ENCODE measurements around the gene PIEZO1. TPM values are rescaled to one million over a fixed set of nuclear protein-coding genes. Genes with fewer than 3 reads are reported as not detected.

The PIEZO1 gene
- total RNA-seq, 1 donor from 2014 or later: 208 TPM

DNA sequence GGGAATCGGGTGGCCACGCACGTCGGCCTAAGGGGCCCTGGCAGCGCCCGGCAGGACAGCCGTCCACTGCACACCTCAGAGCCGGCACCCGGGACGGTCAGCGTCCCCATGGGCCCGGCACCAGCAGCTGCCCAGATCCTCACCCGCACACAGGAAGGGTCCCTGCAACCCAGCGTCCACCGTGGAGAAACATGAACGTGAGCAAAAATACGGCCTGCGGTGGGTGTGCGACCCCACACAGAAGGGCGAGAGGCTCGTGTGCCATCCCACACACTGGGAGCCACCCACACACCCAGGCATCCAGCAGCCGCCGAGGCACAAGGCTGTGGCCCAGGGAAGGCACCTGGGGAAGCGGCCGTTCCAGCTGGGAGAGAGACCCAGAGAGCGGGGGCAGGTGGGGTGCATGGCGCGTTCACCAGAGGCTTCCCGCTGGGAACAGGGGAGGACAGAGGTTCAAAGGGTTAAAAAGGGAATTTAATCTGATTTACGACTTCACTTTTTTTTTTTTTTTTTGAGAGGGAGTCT, 6.4 kb downstream of the PIEZO1 start:
- Mint-ChIP-seq H3K27ac (ENCODE audit: unreplicated experiment) (no peak overlapping the region), H3K27me3 (ENCODE audit: low read depth) (no peaks in the 10 kb centered on the region), H3K4me1 (ENCODE audit: low read depth) (peaks cover 80% of the 10 kb centered on the region), H3K36me3 (ENCODE audit: low read depth) (no peaks in the 10 kb centered on the region), H3K9me3 (ENCODE audit: low read depth) (no peaks in the 10 kb centered on the region), H3K4me3 (ENCODE audit: unreplicated experiment) (no peak overlapping the region)
- DNase-seq (ENCODE audit: low spot score): no peak
- TF ChIP-seq, protein P1, sequence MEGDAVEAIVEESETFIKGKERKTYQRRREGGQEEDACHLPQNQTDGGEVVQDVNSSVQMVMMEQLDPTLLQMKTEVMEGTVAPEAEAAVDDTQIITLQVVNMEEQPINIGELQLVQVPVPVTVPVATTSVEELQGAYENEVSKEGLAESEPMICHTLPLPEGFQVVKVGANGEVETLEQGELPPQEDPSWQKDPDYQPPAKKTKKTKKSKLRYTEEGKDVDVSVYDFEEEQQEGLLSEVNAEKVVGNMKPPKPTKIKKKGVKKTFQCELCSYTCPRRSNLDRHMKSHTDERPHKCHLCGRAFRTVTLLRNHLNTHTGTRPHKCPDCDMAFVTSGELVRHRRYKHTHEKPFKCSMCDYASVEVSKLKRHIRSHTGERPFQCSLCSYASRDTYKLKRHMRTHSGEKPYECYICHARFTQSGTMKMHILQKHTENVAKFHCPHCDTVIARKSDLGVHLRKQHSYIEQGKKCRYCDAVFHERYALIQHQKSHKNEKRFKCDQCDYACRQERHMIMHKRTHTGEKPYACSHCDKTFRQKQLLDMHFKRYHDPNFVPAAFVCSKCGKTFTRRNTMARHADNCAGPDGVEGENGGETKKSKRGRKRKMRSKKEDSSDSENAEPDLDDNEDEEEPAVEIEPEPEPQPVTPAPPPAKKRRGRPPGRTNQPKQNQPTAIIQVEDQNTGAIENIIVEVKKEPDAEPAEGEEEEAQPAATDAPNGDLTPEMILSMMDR (IDR thresholded peaks at IDR 0.05): no peak

- H3K9me3 Mint-ChIP-seq (ENCODE audit: low read depth): no peaks in the 10 kb centered on the region
- H3K36me3 Mint-ChIP-seq (ENCODE audit: low read depth): no peaks in the 10 kb centered on the region
- TF ChIP-seq, protein P1 (IDR thresholded peaks at IDR 0.05): no peak
- H3K27ac Mint-ChIP-seq (ENCODE audit: unreplicated experiment): no peak overlapping the region
- H3K27me3 Mint-ChIP-seq (ENCODE audit: low read depth): no peaks in the 10 kb centered on the region
- H3K4me3 Mint-ChIP-seq (ENCODE audit: unreplicated experiment): no peak overlapping the region
- peaks cover 80% of the 10 kb centered on the region for H3K4me1 Mint-ChIP-seq (ENCODE audit: low read depth)
- no peak for DNase-seq (ENCODE audit: low spot score)
Observed at GRCh38 chr16:88778271-88778525, 6.8 kb downstream of the PIEZO1 start.

- Mint-ChIP-seq H3K27ac (ENCODE audit: unreplicated experiment) (no peak overlapping the region), H3K36me3 (ENCODE audit: low read depth) (no peaks in the 10 kb centered on the region), H3K27me3 (ENCODE audit: low read depth) (no peaks in the 10 kb centered on the region), H3K4me3 (ENCODE audit: unreplicated experiment) (no peak overlapping the region), H3K9me3 (ENCODE audit: low read depth) (no peaks in the 10 kb centered on the region), H3K4me1 (ENCODE audit: low read depth) (peaks cover 80% of the 10 kb centered on the region)
- DNase-seq (ENCODE audit: low spot score): no peak
- TF ChIP-seq, protein P1 (IDR thresholded peaks at IDR 0.05): no peak
Observed at GRCh38 chr16:88777471-88778270, 7.3 kb downstream of the PIEZO1 start.

DNA sequence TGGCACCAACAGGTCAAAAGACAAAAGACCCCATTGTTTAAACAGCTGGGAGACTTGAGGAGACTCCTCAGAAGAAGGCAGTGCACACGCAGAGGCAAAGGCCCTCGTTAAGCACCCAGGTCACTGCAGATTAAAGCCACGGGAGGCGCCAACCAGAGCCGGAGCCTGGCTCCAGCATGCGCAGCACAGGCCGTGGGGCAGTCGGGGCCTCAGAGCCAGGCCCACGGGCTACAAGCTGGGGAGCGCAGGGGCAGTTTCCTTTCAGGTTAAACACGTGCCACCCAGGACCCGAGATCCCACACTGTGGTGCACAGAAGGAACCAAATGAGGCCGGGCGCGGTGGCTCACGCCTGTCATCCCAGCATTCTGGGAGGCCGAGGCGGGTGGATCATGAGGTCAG, 9.2 kb downstream of the PIEZO1 start:
- H3K4me1 Mint-ChIP-seq (ENCODE audit: low read depth): peaks cover 76% of the 10 kb centered on the region
- DNase-seq (ENCODE audit: low spot score): no peak
- no peak overlapping the region for H3K4me3 Mint-ChIP-seq (ENCODE audit: unreplicated experiment)
- TF ChIP-seq, protein P1 (IDR thresholded peaks at IDR 0.05): no peak
- H3K27me3 Mint-ChIP-seq (ENCODE audit: low read depth): no peaks in the 10 kb centered on the region
- H3K27ac Mint-ChIP-seq (ENCODE audit: unreplicated experiment): no peak overlapping the region
- H3K9me3 Mint-ChIP-seq (ENCODE audit: low read depth): no peaks in the 10 kb centered on the region
- no peaks in the 10 kb centered on the region for H3K36me3 Mint-ChIP-seq (ENCODE audit: low read depth)

- H3K4me1 Mint-ChIP-seq (ENCODE audit: low read depth): peaks cover 76% of the 10 kb centered on the region
Observed at GRCh38 chr16:88774544-88775393, 10.3 kb downstream of the PIEZO1 start.

More at GRCh38 chr16:88774544-88775393, 10.3 kb downstream of the PIEZO1 start:
- Mint-ChIP-seq H3K9me3 (ENCODE audit: low read depth) (no peaks in the 10 kb centered on the region), H3K27ac (ENCODE audit: unreplicated experiment) (no peak overlapping the region), H3K4me3 (ENCODE audit: unreplicated experiment) (no peak overlapping the region), H3K27me3 (ENCODE audit: low read depth) (no peaks in the 10 kb centered on the region), H3K36me3 (ENCODE audit: low read depth) (no peaks in the 10 kb centered on the region)
- TF ChIP-seq, protein P1 (IDR thresholded peaks at IDR 0.05): no peak
- no peak for DNase-seq (ENCODE audit: low spot score)

Data from chondrocyte (in vitro differentiated cells).